Measurements from ENCODE around the gene KCNC1.

Gene KCNC1

GRCh38 chr11:17755891-17756290, 21.3 kb downstream of the KCNC1 start:
- DNase-seq (ENCODE audit: low read depth) = no peak

DNA sequence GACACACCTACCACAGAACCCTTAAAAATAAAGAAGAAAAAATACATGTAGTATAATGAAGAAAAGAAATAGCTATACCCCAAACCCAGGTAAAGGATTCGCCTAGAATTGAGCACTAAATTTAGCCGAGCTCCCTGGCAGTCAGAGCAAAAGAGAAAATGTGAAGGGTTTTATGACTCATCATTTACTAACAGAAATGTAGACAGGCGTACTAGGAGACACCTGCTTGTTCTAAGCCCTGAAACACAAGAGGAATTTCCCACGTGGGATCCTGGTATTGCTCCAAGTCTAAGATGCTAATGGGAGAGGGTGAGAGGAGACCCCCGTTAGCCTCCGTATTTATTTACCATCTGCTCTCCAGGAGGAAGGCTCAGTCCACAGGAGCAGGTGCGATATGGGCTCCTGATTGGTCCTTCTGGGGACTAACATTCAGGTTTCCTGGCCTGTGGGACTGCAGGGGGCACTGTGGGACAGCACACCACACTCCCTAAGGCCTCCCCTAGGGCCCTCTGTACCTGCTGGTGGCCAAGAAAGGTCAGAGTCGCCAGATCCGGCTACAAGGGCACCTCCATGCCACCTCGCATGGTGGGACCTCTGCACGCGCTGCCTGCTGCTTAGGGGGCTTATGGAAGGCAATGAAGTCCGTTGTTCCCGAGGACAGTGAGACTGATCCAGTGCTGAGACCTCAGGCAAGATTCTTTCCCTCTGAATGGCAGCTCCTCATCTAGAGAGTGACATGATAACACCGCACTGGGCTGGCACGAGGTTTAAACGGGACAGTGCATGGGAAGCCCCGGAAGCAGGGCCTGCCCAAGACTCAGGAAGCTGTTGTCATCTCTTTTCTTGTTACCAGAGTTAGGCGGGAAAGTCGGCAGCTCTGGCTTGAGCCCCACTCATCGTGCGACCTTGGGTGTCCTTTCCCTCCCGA, 25.8 kb downstream of the KCNC1 start:
- peak; percentile 43 for DNase-seq (ENCODE audit: low read depth)

- no peak for DNase-seq (ENCODE audit: low read depth)
Measured at GRCh38 chr11:17762309-17762974, 27.9 kb downstream of the KCNC1 start.

DNA sequence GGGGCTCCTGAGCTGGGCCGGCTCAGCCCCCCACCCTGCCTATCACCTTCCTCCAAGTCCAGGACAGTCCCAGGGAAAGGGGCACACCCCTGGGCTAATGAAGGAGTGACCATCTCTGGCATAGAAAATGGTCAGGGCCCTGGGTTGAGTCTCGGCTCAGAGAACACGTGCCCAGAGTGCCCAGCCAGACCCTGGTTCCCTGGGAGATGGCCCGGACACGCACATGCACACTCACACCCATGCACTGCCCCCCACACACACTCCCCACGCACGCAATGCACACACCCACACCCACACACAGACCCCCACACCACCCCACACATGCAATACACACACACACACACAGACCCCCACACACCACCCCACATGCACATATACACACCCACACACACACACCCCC, 28.7 kb downstream of the KCNC1 start:
- no peak for DNase-seq (ENCODE audit: low read depth)

GRCh38 chr11:17763703-17764102, 29.1 kb downstream of the KCNC1 start:
- DNase-seq (ENCODE audit: low read depth) = no peak

- DNase-seq (ENCODE audit: low read depth) = peak; percentile 9
Measured at GRCh38 chr11:17764446-17765218, 30.1 kb downstream of the KCNC1 start.

DNA sequence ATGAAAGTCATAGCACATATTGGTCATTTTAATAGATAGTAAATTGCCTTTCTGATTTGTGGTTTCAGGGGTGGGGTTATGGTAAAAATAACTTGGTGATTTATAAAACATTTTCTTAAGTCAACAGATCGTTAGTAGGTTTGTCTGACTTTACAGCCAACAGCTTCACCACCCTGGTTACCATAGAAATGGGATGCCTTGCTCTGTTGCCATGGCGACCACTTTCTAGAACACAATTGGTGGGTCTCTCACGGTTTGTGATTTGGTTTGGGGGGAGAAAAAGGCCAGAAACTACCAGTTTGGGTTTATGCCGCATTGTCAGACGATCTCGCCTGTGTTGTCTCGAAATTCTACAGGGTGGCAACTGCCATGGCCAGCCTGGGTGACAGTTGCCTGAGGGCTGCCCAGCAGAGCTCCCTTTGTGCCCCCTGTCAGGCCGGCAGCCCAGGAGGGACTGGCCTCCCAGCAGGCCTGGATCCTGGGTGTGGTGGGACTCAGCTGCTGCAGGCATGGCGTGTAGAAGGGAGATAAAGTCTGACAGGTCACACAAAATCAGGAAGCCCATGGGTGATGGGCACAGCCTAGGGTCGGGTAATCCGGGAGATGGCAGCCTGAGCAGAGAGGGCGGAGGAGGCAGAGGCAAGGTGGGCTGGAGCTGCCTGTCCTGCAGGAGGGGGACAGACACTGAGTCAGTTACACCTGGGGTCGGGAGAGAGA, 30.9 kb downstream of the KCNC1 start:
- DNase-seq (ENCODE audit: low read depth) = peak; percentile 5

- no peak for DNase-seq (ENCODE audit: low read depth)
Measured at GRCh38 chr11:17766073-17766359, 31.4 kb downstream of the KCNC1 start.

DNA sequence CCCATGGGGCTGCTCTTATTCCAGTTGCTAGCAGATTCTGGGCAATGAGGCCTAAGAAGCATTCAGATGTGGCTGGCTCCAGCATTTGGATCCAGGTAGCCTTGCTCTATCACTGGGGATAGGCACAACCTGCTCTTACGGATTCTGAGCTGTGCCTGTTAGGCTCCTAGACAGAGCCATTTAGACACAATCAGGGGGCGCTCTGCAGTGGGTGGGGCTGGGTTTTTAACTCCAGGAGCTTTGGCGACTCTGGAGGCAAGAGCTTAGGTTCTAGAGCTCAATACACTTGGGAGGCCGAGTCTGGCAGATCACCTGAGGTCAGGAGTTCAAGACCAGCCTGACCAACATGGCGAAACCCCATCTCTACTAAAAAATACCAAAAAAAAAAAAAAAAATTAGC, 32.0 kb downstream of the KCNC1 start:
- no peak for DNase-seq (ENCODE audit: low read depth)

DNA sequence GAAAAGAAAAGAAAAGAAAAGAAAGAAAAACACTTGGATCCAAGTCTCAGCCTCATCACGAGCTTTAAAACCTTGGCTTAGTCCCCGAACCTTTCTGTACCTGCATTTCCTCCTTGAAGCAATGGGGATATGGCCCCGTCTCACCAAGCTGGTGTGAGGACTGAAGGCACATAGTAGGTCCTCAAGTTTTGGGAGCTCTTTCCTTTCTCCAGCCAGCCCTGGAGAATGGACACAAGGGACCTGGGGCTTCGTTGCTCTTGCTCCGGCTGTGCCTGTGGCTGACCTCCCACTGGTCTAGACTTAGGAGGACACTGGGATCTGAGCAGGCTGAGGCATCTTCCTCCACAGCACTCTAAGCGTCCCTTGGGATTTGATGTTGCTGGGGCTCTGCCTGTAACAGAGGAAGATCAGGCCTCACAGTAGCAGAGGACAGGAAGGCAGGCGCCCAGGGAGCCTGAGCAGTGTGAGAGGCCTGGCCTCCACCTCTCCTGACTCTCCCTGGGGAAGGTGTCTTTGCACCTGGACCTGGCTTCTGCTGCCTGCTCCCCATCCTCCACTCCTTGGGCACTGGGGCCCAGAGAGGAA, 32.8 kb downstream of the KCNC1 start:
- DNase-seq (ENCODE audit: low read depth) = no peak

DNA sequence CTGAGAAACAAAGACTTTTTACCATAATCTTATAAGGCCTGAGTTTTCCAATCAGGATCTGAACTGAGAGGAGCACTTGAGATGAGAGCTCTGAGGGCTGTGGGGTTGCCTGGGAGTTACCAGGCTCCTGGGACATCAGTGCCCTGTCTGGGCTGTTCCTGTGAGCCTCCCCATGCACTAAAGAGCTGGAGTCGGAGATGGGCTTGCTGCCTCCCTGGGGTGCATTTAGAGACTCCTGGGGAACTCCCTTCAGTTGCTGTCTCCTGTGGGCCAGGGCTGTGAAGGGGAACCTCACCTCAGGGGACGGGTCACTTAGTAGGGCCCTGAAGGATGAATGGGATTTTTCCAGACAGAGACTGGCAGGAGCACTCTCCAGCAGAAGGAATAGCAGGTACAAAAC, 33.3 kb downstream of the KCNC1 start:
- DNase-seq (ENCODE audit: low read depth) = no peak

- DNase-seq (ENCODE audit: low read depth) = no peak
Measured at GRCh38 chr11:17768547-17768946, 34.0 kb downstream of the KCNC1 start.

GRCh38 chr11:17769218-17769617, 34.6 kb downstream of the KCNC1 start:
- no peak for DNase-seq (ENCODE audit: low read depth)

GRCh38 chr11:17770048-17770652, 35.6 kb downstream of the KCNC1 start:
- DNase-seq (ENCODE audit: low read depth) = no peak

DNA sequence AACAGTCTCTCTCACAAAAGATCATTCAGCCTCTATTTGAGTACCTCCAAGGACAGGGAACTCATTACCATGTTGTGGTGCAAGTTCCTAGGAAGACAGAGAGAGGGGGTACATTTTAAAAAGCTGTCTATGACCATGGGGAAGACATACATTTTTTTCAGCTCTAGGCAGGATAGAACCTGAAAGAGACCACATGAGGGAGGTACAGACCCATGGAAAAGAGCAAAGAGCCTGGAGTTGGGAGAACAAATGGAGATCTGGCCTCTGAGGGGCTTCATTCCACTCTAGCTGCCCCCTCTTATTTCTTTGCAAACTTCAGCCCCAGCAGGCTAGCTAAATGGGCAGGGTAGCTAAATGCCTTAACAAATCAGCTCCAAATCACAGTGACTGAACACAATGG, 36.3 kb downstream of the KCNC1 start:
- no peak for DNase-seq (ENCODE audit: low read depth)

- no peak for DNase-seq (ENCODE audit: low read depth)
Measured at GRCh38 chr11:17771415-17771814, 36.8 kb downstream of the KCNC1 start.

DNA sequence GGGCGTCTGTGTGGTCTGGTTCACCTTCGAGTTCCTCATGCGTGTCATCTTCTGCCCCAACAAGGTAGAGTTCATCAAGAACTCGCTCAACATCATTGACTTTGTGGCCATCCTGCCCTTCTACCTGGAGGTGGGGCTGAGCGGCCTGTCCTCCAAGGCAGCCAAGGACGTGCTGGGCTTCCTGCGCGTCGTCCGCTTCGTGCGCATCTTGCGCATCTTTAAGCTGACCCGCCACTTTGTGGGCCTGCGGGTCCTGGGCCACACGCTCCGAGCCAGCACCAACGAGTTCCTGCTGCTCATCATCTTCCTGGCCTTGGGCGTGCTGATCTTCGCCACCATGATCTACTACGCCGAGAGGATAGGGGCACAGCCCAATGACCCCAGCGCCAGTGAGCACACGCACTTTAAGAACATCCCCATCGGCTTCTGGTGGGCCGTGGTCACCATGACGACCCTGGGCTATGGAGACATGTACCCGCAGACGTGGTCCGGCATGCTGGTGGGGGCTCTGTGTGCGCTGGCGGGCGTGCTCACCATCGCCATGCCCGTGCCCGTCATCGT, 37.3 kb downstream of the KCNC1 start:
- DNase-seq (ENCODE audit: low read depth) = no peak

GRCh38 chr11:17772704-17773600, 38.4 kb downstream of the KCNC1 start:
- no peak for DNase-seq (ENCODE audit: low read depth)

GRCh38 chr11:17773674-17774073, 39.1 kb downstream of the KCNC1 start:
- DNase-seq (ENCODE audit: low read depth) = no peak

All from iris pigment epithelial cell (primary cell).